ENCODE results near the gene PGM2L1. TPM values are rescaled to one million over a fixed set of nuclear protein-coding genes. Genes with fewer than 3 reads are reported as not detected.

Gene PGM2L1
- total RNA-seq, 2 donors from 2014 or later = 7.8 to 11.1 TPM

- H3K4me1 ChIP-seq = no peaks in the 10 kb centered on the region
- no peaks in the 10 kb centered on the region for H3K36me3 ChIP-seq
- H3K9me3 ChIP-seq = no peaks in the 10 kb centered on the region
- no peaks in the 10 kb centered on the region for H3K27me3 ChIP-seq
- no peak for DNase-seq
- TF ChIP-seq CTCF (IDR thresholded peaks at IDR 0.05) = no peak
- H3K9ac ChIP-seq (ENCODE audit: low read depth in 2 of 2, low read length in 2 of 2) = no peak overlapping the region
- no peak overlapping the region for H3K27ac ChIP-seq
- intact Hi-C loops (cut with DNase I) = no loop called here
- no peak overlapping the region for H3K4me3 ChIP-seq
Observed at GRCh38 chr11:74288161-74288560, 110.1 kb downstream of the PGM2L1 start.

- H3K27ac ChIP-seq = no peak overlapping the region
- H3K9me3 ChIP-seq = no peaks in the 10 kb centered on the region
- H3K4me3 ChIP-seq = no peak overlapping the region
- no peak for DNase-seq
- no peak overlapping the region for H3K9ac ChIP-seq (ENCODE audit: low read depth in 2 of 2, low read length in 2 of 2)
- no peaks in the 10 kb centered on the region for H3K4me1 ChIP-seq
- TF ChIP-seq CTCF (IDR thresholded peaks at IDR 0.05) = no peak
- no peaks in the 10 kb centered on the region for H3K27me3 ChIP-seq
- intact Hi-C loops (cut with DNase I) = no loop called here
- H3K36me3 ChIP-seq = no peaks in the 10 kb centered on the region
Observed at GRCh38 chr11:74284466-74284865, 113.8 kb downstream of the PGM2L1 start.

GRCh38 chr11:74283580-74284180, 114.6 kb downstream of the PGM2L1 start:
- Histone ChIP-seq H3K9me3 (no peaks in the 10 kb centered on the region), H3K4me3 (no peak overlapping the region), H3K36me3 (no peaks in the 10 kb centered on the region), H3K27me3 (no peaks in the 10 kb centered on the region), H3K9ac (ENCODE audit: low read depth in 2 of 2, low read length in 2 of 2) (no peak overlapping the region), H3K27ac (no peak overlapping the region), H3K4me1 (no peaks in the 10 kb centered on the region)
- no peak for DNase-seq
- no peak for TF ChIP-seq CTCF (IDR thresholded peaks at IDR 0.05)
- intact Hi-C loops (cut with DNase I) = no loop called here

- Histone ChIP-seq H3K27me3 (no peaks in the 10 kb centered on the region), H3K27ac (no peak overlapping the region), H3K36me3 (no peaks in the 10 kb centered on the region), H3K4me3 (no peak overlapping the region), H3K9me3 (no peaks in the 10 kb centered on the region), H3K4me1 (no peaks in the 10 kb centered on the region), H3K9ac (ENCODE audit: low read depth in 2 of 2, low read length in 2 of 2) (no peak overlapping the region)
- TF ChIP-seq CTCF (IDR thresholded peaks at IDR 0.05) = no peak
- intact Hi-C loops (cut with DNase I) = no loop called here
- no peak for DNase-seq
Observed at GRCh38 chr11:74282914-74283371, 115.3 kb downstream of the PGM2L1 start.

- no peaks in the 10 kb centered on the region for H3K4me1 ChIP-seq
- no peaks in the 10 kb centered on the region for H3K36me3 ChIP-seq
- H3K27me3 ChIP-seq = no peaks in the 10 kb centered on the region
- no peaks in the 10 kb centered on the region for H3K9me3 ChIP-seq
- intact Hi-C loops (cut with DNase I) = no loop called here
- no peak for DNase-seq
- no peak overlapping the region for H3K27ac ChIP-seq
- no peak overlapping the region for H3K4me3 ChIP-seq
- no peak for TF ChIP-seq CTCF (IDR thresholded peaks at IDR 0.05)
- no peak overlapping the region for H3K9ac ChIP-seq (ENCODE audit: low read depth in 2 of 2, low read length in 2 of 2)
Observed at GRCh38 chr11:74282421-74282820, 115.8 kb downstream of the PGM2L1 start.
